ENCODE results near the gene PTPRK.

The PTPRK gene

DNA sequence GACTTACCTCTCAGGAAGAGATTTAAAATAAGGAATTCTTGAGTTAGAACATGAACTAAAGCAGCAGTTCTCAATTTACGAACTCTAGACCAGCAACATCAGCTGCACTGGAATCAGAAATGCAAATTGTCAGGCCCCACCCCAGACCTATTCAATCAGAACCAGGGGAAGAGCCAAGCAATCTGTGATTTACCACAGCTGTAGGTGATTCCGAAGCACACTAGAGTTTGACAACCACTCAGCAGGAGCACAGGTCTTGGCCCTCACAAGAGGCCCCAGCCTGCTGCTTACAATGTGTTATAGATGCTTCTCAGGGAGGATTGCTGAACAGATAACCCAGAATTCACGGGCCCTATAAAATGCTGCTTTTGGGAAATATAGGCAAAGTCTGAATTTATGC, 279.2 kb downstream of the PTPRK start:
- FAIRE-seq: no peak

DNA sequence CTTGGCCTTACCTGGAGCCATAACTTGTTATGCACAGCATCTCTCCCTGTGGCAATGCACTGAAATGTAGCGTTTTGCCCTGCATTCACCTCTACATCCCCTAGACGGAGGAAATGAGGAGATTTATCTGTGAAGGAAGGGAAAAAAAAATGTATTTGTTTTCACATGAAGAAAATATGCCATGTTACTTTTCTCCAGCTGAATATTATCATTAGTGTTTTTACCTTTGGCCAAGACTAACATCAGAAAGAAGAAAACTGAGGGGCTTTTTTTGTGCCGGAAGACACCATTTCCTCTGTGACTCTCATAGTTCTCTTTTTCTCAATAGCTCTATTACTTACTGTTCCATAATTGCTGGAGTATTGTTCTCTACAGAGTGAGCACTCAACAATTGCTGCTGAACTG, 280.4 kb downstream of the PTPRK start:
- no peak for FAIRE-seq

DNA sequence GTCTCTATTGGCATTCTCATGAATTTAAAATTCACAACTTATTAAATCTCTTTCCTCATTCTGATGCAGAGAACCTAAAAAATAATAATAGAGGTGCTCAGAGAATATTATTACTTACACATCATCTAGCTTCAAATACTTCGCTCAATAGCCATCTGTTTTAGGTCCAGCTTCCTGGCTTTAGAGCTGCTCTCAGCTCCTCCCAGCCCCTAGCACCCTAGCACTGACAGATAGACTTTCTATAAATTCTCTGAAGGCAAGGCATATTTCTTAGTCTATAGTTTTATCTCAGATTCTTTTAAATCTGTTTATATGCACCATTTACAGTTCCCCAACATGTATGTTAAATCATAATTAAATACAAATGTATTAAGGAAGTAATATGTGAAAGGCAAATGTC, 281.3 kb downstream of the PTPRK start:
- FAIRE-seq: no peak

DNA sequence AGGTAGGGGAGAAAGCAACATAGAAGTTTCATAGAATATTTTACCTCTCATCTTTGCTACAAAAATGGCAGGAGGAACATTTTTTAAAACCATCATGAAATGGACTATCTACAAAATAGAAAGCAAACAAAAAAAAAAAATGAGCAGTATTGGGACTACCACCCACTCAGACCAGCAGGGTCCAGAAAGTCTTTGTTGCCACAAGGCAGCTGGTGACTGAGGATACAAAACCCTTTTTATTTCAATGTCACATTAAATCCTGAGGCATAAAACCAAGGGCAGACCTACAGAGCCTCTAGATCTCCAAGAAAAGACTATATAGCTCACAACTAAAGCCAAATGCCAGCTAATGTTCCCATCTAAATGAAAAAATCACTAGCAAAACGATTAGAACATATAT, 282.2 kb downstream of the PTPRK start:
- FAIRE-seq: no peak

DNA sequence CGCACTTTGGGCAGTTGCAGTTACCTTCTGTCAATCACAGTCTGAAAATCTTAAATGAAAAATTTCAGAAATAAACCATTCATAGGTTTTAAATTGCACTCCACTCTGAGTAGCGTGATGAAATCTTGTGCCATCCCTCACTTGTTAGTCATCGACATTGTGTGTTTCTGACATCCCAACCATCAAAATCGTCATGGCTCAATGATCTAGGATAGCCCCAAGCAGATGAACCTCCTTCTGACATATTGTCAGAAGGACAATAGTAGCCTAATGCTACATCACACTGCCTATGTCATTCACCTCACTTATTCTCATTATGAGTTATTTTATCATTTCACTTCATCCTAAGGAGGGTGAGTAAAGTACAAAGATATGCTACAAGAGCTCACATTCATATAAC, 284.8 kb downstream of the PTPRK start:
- FAIRE-seq: no peak

DNA sequence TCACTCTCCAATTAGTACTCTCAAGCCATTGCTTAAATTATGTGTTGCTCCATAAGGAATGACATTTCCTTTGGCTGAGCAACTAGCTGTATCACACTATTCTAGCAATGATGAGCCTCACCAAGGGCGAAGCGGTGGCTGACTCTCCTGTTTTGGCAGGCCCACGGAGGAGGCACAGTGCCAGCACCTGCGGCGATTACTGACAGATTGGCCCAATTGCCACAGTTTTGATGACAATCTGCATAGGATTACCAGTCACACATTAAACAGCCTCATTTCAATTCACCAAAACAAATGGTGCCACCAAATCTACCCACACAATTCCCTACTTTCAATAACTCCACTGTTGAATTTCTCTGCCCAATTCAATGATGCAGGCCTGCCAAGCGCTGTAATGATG, 286.9 kb downstream of the PTPRK start:
- no peak for FAIRE-seq

DNA sequence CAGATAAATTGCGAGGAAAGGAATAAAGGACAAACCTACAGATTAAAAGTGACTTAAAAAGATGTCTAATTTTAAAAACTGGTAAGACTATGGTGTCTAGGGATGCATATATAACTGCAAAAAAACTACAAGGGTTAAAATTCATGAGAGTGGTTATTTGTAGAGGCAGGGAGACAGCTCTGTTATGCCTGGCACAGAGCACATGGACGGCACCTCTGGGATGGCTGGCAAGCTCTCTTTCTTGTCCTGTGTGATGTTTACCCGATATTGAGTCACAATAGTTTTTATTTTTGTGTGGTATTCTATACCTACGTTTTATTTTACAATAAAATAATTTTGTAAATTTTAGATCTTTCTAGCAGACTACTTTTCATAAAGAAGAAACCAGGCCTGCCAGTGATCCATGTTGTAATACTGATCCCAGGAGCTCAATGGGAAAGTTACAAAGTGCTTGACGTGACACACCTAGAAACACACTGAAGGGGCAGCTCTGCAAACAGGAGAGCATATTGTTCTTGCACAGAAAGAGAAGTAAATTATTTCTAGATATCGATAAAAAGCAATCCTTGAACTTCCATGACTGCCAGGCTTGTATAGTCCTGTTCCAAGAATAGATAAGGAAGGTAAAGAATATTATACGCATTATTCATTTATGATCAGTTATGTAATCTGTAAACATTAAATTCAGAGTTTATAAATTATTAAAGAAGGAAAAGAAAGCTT, 290.0 kb downstream of the PTPRK start:
- FAIRE-seq: no peak

DNA sequence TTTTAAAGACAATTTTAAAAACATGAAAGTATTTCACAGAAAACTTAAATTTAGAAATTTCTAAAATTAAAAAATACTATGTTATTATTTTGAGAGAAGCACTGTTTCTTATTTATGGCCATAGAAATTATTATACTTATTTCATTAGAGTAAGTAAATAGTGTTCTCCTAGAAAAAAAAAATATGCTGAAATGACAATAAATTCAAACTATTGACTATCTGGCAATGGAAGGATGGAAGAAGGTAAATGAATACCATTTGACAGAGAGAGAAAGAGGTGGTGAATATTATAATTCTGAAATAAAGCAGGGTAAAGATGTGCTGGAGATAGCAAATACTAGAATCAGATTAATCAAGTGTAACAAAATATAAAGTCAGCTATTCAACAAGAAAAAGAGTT, 294.8 kb downstream of the PTPRK start:
- FAIRE-seq: no peak

DNA sequence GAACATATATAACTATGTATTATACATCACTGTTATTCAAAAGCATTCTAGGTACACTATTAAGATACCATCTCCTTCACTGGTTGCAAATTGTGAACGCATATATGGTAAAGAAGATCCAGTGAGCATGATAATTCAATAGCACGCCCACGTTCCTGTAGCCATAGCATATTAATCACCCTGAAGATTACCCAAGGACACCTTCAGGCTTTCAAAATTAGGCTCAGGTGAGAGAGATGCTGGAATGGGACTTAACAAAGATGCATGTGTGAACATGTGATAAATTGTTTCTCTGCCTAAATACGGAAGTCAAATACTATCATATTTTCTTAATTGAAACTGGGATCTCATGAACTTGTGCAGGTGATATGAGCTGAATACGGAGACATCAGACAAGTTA, 303.5 kb downstream of the PTPRK start:
- no peak for FAIRE-seq

DNA sequence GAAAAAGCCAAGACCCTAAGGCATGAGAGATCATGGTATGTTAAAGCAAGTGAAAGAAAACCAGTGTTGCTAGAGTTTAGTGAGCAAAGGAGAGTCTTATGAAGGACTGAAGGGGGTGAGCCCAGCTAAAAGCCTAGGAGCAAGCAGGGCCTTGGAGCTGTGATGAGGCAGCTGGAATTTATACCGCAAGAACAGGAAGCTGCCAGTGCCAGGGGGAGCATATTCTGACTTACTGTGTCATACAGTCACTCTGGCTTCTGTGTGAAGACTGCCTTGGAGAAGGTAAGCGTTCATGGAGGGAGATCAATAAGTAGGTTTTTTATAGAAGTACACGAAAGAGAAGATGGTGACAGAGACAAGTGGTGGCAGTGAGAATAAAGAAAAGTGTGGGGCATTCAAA, 310.6 kb downstream of the PTPRK start:
- no peak for FAIRE-seq

DNA sequence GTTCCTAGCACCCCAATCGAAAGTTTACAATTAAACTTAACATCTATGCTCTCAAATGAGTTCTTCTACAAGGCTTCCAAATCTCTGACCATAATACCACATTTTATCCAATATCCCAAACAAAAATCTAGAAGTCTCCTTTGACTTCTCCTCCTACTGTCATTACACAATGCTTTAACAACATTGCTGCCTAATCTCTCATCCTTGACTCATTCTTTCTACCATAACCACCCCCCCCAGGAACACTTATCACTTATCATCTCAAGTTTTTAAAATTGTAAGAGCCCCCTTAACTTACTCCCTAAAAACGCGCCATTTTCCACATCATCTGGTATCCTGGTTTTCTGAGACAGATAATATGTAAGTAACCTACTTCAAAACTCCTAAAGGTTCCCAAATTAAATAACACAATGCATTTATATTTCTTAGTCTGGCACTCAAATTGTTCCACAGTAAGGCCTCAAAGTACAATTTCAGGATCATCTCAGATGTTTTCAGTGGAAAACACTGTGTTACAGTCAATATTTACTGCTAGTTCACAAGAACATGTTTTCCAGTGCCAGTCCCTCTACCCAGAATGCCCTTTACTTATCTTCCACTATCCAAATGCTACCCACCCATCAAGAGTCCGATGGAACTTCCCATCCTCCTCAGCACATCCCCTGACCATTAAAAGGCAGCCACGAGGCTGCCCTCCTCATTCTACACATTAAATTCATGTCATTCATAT, 311.4 kb downstream of the PTPRK start:
- FAIRE-seq: no peak

DNA sequence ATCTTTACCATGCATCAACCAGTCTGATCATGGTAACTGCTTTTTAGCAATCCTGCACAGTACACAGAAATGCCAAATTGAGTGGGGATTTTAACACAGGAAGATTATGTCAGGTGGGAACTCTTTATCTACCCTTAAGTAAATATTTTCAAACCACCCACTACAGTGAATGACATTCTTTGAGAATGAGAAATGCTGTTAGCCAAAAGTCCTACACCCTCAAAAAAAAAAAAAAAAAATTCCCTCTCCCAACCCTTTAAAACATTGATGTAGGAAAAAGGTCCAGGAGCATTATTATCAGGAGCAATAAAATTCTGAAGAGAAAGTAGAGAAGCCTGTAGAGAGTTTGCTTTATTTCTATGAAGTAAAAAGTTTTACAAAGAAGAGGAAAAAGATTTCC, 312.3 kb downstream of the PTPRK start:
- no peak for FAIRE-seq

DNA sequence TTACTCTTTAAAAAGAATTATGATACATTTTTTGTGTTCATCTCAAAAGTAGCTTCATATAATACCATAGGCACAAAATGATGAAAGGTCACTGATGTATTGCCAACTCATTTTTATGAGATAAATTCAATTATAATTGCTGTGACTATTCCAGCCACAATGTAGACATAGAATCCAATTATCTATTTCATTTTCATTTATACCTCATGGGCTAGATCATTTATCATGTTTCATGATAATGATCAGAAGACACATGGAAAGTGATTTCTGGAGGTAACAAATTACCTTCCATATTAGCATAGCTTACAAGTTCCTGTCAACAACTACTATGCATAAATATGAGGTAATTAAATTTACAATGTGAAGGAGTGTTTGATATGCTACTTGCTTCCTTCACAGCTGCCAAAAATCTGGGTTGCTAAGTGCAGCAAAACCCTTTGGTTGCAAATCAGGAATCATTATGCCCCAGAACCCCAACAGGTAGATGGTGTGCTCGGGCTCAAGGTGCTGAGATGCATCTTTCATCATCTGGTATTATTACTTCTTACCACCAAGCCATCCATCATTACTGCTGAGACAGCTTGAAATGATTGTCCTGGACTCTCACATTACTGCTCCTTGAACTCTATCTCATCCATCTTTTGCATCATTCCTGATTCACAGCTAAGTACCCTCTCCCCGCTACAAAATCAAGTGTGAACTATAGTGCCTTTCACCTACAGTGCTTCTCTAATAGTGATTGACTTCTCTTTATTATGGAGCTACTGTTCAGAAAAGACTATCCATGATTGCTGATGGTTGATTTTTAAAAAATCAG, 313.6 kb downstream of the PTPRK start:
- FAIRE-seq: no peak

DNA sequence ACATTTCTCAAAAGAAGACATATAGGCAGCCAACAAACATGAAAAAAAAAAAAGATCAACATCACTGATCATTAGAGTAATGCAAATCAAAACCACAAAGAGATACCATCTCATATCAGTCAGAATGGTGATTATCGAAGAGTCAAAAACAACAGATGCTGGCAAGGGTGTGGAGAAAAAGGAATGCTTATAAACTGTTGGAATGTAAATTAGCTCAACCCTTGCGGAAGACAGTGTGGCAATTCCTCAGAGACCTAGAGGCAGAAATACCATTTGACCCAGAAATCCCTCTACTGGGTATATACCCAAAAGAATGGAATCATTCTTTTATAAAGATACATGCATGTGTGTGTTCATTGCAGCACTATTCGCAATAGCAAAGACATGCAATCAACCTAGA, 315.8 kb downstream of the PTPRK start:
- no peak for FAIRE-seq

DNA sequence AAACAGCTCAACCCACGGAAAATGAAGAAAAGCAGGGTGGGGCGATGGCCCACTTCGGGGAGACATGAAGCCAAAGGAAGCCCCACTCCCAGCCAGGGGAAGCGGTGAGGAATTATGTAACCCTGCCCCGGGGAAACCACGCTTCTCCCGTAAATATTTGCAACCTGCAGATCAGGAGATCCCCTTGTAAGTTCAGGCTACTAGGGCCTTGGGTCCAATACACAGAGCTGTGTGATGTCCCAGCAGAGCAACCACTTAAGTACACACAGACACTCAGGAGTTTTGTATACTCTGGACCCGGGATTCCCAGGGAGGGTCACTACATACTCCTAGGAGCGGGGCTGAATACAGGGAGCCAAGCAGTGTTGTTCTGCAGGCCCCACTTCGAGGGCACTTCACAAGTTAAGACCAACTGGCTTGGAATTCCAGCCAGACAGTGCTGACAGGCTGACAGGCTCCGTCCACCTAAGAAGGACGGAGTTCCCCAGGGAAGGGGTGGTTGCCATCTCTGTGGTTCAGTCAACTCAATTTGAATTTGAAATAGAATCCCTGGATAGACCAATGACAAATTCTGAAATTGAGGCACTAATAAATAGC, 318.1 kb downstream of the PTPRK start:
- FAIRE-seq: no peak

DNA sequence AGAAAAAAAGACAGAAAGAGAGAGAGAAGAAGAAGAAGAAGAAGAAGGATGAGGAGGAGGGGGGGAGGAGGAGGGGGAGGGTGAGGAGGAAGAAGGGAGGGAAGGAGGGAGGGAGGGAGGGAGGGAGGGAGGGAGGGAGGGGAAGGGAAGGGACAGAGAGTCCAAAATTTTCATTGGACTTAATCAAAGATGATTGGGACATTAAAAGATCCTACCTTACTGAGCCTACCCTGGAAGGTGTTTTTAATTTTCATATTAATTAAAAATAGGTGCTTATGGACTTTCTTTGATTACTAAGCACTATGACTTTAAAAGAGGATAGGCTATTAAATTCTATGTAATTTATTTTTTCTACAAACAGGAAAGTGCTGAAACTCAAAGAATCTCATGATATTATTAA, 319.6 kb downstream of the PTPRK start:
- no peak for FAIRE-seq

DNA sequence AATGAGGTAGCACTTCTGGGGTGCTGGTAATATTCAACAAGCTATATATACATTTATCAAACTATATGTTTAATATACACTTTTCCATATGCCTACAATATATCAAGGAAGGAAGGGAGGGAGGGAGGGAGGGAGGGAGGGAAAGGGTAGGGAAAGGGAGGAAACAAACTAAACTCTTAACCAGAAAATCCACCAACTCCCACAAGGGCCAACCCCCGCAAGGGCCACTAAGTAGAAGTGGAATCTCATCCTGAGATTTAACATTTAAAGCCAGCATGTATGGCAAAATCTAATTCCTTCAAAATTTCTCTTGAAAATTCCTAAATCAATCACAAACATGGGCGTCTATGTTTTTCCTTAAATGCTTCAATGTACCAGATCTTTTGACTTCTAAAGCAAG, 320.9 kb downstream of the PTPRK start:
- FAIRE-seq: no peak

DNA sequence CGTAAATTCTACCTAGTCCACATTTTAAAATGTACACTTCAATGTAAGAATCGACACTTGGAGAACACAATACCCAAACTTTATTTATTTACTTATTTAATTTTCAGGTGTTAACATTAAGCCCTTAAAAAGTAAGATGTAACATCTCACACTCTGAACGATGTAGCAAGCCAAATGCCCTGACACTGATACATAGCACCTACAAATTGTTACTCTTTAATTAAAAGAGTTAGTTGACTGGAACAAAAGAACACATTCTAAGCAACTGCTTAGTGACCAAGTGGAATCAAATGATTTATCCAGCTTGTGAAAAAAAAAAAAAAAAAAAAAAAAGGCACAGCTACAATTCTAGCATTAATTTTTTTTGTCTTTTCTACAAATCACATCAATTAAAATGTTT, 327.4 kb downstream of the PTPRK start:
- FAIRE-seq: no peak

DNA sequence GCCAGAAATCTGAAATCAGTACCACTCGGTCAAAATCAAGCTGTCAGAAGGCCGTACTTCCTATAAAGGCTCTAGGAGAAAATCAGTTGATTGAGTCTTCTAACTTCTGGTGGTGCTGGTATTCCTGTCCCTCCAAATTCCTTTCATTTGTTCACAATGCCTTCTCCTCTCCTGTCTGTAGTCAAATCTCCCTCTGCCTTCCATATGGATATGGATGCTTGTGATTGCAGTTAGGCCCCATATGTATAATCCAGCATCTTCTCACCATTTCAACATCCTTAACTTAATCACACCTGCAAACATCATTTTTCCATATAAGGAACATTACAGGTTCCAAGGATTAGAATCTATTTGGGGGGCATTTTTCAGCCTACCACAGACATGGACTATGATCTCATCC, 331.7 kb downstream of the PTPRK start:
- no peak for FAIRE-seq

DNA sequence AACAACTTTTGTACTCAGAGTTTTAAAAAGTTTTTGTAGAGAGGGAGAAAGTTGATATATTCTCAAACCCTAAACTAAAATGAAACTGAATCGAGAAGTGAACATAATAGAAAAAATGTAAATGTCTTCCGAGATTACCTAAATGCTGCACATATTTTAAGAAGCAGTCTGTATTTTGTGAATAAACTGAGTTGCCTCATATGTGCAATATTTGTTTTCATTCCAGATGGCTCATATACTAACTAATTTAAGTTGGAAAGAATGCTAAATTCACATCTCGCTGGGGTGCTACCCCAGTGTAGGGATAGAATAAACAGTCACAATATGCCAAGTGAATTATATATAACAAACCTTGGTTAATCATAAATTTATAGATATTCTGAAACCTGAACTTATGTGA, 333.7 kb downstream of the PTPRK start:
- FAIRE-seq: no peak

DNA sequence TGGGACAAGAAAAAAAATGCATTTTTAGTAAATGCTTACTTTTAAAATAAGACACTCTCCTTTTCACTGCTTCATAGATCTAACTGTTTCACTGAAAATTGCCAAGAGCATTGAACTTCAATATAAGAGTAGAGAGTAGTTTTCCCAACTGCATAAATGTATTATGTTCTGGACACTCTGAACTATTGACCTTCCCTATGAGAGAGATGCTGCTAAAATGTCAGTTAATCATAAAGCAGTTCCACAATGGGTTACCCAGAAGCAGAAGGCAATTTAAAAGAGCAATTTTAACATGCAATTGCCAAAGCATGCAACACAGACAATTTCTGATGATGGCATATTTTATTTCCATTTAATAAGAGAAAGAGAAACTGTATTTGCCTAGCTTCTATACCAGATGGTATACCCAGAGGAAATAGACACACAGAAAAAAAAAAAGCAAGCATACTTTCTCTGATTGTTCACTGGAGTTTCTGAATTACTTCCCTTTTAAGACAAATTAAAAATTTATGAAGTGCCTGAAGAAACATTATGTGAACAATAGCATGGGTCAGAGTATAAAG, 340.4 kb downstream of the PTPRK start:
- no peak for FAIRE-seq

DNA sequence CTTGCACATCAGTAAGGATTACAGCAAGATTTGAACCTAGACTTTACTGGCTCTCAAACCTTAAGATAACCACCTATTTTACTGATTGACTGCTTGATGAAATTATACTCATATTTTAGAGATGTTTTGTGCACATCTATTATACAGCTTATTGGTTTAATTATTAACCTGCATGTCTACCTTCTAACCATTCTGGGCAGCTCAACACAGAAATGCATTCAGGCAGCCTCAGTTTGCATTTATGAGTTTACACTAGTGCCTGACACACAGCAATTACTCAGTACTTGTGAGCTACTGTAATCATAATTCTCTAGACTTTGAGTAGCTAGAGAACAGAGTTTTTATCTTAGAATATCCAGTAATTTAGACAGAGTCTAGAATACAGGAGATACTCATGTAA, 345.7 kb downstream of the PTPRK start:
- FAIRE-seq: no peak

Measured in G401.6 (cell line).